B cell (primary cell): ENCODE measurements around the gene MCM3AP. TPM values are rescaled to one million over a fixed set of nuclear protein-coding genes. Genes with fewer than 3 reads are reported as not detected.

Experiments
- ATAC-seq: fragments of 200-7000 bp; cut with Tn5 transposase; one replicate; pipeline ENCODE4 v1.10.0; 2021; ENCODE audit warnings: low read depth, mild to moderate bottlenecking, moderate number of reproducible peaks, moderate library complexity
- CTCF ChIA-PET: fragments of 350-600 bp; sonication (Branson Sonifier 250); formaldehyde crosslinking; loops from one replicate; lab custom pipeline; 2021; ENCODE audit warnings: antibody characterized with exemption, inconsistent platforms; lab: Charles Lee
- POLR2A ChIA-PET: fragments of 350-600 bp; sonication (Branson Sonifier 250); formaldehyde crosslinking; loops from one replicate; lab custom pipeline; 2021; ENCODE audit warnings: antibody characterized with exemption; lab: Charles Lee
- DNase-seq: peaks from one replicate; pipeline ENCODE4 v3.0.0; 2013
- H2AFZ ChIP-seq: 2 replicates; pipeline ENCODE4 v1.6.1; 2012; ENCODE audit warnings: mild to moderate bottlenecking, low read depth, low read length; ENCODE audit not compliant: insufficient read depth, poor library complexity, severe bottlenecking
- H3K27ac ChIP-seq, 2 donors: 1 replicate in 1 of 2; 2 replicates in 1 of 2; pipeline ENCODE4 v1.5.1; 2012 to 2013; ENCODE audit warnings: low read length in 2 of 2, mild to moderate bottlenecking in 2 of 2, moderate library complexity in 1 of 2
- H3K27me3 ChIP-seq, 4 experiments: fragments of 200-600 bp in 1 of 4; sonication (generic) in 1 of 4; replicated peaks in 1 of 4; 1 replicate in 2 of 4; 2 replicates in 2 of 4; pipeline versions ENCODE4 v1.6.1 to v1.7.0; 2013 to 2016; ENCODE audit warnings: low read length in 3 of 4, mild to moderate bottlenecking in 2 of 4, mixed read lengths in 1 of 4, moderate library complexity in 1 of 4; ENCODE audit not compliant: insufficient read depth in 4 of 4, control insufficient read depth in 3 of 4; ENCODE audit errors: control extremely low read depth in 1 of 4
- H3K36me3 ChIP-seq, 2 experiments: replicated peaks in 1 of 2; 1 replicate in 1 of 2; 2 replicates in 1 of 2; pipeline versions ENCODE4 v1.6.1 to v1.7.1; 2013; ENCODE audit warnings: low read length in 1 of 2; ENCODE audit not compliant: insufficient read depth in 2 of 2, control insufficient read depth in 1 of 2; ENCODE audit errors: control extremely low read depth in 1 of 2, extremely low read depth in 1 of 2
- H3K4me1 ChIP-seq, 2 donors: fragments of 200-600 bp in 1 of 2; sonication (generic) in 1 of 2; 1 replicate in 1 of 2; 2 replicates in 1 of 2; pipeline versions ENCODE4 v1.5.1 to v1.6.1; 2013 to 2017; ENCODE audit warnings: low read length in 2 of 2; ENCODE audit not compliant: control insufficient read depth in 2 of 2, insufficient read depth in 2 of 2
- H3K4me2 ChIP-seq: replicated peaks from 2 replicates; pipeline ENCODE3; 2012; ENCODE audit warnings: mild to moderate bottlenecking, low read depth, low read length; ENCODE audit not compliant: poor library complexity, severe bottlenecking
- H3K4me3 ChIP-seq, 5 experiments: fragments of 200-600 bp in 1 of 5; sonication (generic) in 1 of 5; 1 replicate in 3 of 5; 2 replicates in 2 of 5; pipeline versions ENCODE4 v1.5.1 to v1.7.0; 2011 to 2016; ENCODE audit warnings: low read length in 4 of 5, mild to moderate bottlenecking in 4 of 5, low read depth in 2 of 5, control low read depth in 1 of 5, moderate library complexity in 1 of 5; ENCODE audit not compliant: insufficient read depth in 1 of 5; ENCODE audit errors: control extremely low read depth in 1 of 5, extremely low read depth in 1 of 5
- H3K79me2 ChIP-seq: fragments of 200-600 bp; sonication (generic); one replicate; pipeline ENCODE4 v1.6.0; 2016; ENCODE audit warnings: low read length; ENCODE audit not compliant: control insufficient read depth, insufficient read depth
- H3K9ac ChIP-seq: fragments of 200-600 bp; sonication (generic); 2 replicates; pipeline ENCODE4 v1.6.1; 2017; ENCODE audit warnings: mild to moderate bottlenecking, low read length, moderate library complexity
- H3K9me3 ChIP-seq, 3 donors: one replicate each; pipeline versions ENCODE4 v1.6.1 to v1.7.1; 2013; ENCODE audit warnings: low read length in 2 of 3; ENCODE audit not compliant: control insufficient read depth in 2 of 3, insufficient read depth in 1 of 3; ENCODE audit errors: control extremely low read depth in 1 of 3
- H4K20me1 ChIP-seq: 2 replicates; pipeline ENCODE4 v1.6.0; 2012; ENCODE audit warnings: mild to moderate bottlenecking, low read length; ENCODE audit not compliant: insufficient read depth, control insufficient read depth, poor library complexity, severe bottlenecking
- H3K27ac Mint-ChIP-seq: one replicate; pipeline ENCODE4 v1.8.0; 2021; ENCODE audit warnings: mixed read lengths
- H3K27me3 Mint-ChIP-seq: one replicate; pipeline ENCODE4 v1.8.0; 2021; ENCODE audit warnings: mixed read lengths
- H3K4me1 Mint-ChIP-seq: one replicate; pipeline ENCODE4 v1.8.0; 2021; ENCODE audit warnings: mixed read lengths
- H3K4me3 Mint-ChIP-seq: one replicate; pipeline ENCODE4 v1.8.0; 2021; ENCODE audit warnings: mixed read lengths
- H3K9me3 Mint-ChIP-seq: one replicate; pipeline ENCODE4 v1.8.0; 2022; ENCODE audit warnings: mixed read lengths; ENCODE audit not compliant: insufficient read depth
- EZH2 ChIP-seq: IDR thresholded peaks from 2 replicates; pipeline ENCODE4 v1.6.1; 2012; ENCODE audit warnings: borderline replicate concordance, low read depth, mild to moderate bottlenecking, moderate library complexity, low read length; ENCODE audit not compliant: insufficient read depth, poor library complexity, severe bottlenecking
- WGBS: methylation state at CpG from one replicate; pipeline ENCODE4 v1.1.5; 2013; ENCODE audit warnings: missing lambda C conversion rate; ENCODE audit not compliant: insufficient coverage; 5-methylcytosine and 5-hydroxymethylcytosine counted together
- intact Hi-C: fragments of 100-400 bp; cut with micrococcal nuclease; formaldehyde crosslinking; loops from one replicate; pipeline ENCODE4 v1.10.0; 2022
- polyA plus RNA-seq: library from polyadenylated mRNA; depleted of rRNA; stranded (reverse); fragments of >200 nt; gene quantifications from 2 replicates; pipeline ENCODE4 v1.2.3, GENCODE V29; 2012
- total RNA-seq, 2 donors: library from RNA; stranded (reverse); fragments of 120-200 nt in 1 of 2; gene quantifications; 1 replicate in 1 of 2; 2 replicates in 1 of 2; pipeline versions ENCODE4 v1.2.3 to v1.2.4, GENCODE V29; 2013 to 2022
- TF ChIP-seq, protein P1 (sequence below): fragments of 200-600 bp; IDR thresholded peaks from one replicate; pipeline ENCODE4 v1.8.0; 2022; ENCODE audit warnings: antibody characterized with exemption, mild to moderate bottlenecking

The MCM3AP gene
- total and polyA plus RNA-seq, 2 donors (not counting 1 experiment from before 2014, with no cell fraction given): 61.7 to 180 TPM

GRCh38 chr21:46244602-46245001, 40.8 kb downstream of the MCM3AP start:
- CTCF ChIA-PET: no interaction called here
- Histone ChIP-seq H3K4me2 (no peak overlapping the region), H3K36me3 (peaks cover 5 to 87% of the 10 kb centered on the region in 2 experiments), H3K27me3 (no peaks in the 10 kb centered on the region), H3K9ac (no peak overlapping the region), H2AFZ (no peak overlapping the region), H3K4me3 (no peak overlapping the region), H3K27ac (no peak overlapping the region), H3K79me2 (peaks cover 18% of the 10 kb centered on the region), H3K9me3 (no peaks in the 10 kb centered on the region), H4K20me1 (peaks cover 9% of the 10 kb centered on the region), H3K4me1 (no peaks in the 10 kb centered on the region)
- intact Hi-C loops: no loop called here
- H3K4me1 Mint-ChIP-seq: no peaks in the 10 kb centered on the region
- H3K4me3 Mint-ChIP-seq: no peak overlapping the region
- no peaks in the 10 kb centered on the region for H3K9me3 Mint-ChIP-seq
- no peak for DNase-seq
- TF ChIP-seq, protein P1, sequence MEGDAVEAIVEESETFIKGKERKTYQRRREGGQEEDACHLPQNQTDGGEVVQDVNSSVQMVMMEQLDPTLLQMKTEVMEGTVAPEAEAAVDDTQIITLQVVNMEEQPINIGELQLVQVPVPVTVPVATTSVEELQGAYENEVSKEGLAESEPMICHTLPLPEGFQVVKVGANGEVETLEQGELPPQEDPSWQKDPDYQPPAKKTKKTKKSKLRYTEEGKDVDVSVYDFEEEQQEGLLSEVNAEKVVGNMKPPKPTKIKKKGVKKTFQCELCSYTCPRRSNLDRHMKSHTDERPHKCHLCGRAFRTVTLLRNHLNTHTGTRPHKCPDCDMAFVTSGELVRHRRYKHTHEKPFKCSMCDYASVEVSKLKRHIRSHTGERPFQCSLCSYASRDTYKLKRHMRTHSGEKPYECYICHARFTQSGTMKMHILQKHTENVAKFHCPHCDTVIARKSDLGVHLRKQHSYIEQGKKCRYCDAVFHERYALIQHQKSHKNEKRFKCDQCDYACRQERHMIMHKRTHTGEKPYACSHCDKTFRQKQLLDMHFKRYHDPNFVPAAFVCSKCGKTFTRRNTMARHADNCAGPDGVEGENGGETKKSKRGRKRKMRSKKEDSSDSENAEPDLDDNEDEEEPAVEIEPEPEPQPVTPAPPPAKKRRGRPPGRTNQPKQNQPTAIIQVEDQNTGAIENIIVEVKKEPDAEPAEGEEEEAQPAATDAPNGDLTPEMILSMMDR: no peak
- no peak for TF ChIP-seq EZH2
- H3K27ac Mint-ChIP-seq: no peak overlapping the region
- no peaks in the 10 kb centered on the region for H3K27me3 Mint-ChIP-seq
- WGBS: 97% methylated on average over 8 of the region's 8 CpGs
- POLR2A ChIA-PET: no interaction called here
- no peak for ATAC-seq

DNA sequence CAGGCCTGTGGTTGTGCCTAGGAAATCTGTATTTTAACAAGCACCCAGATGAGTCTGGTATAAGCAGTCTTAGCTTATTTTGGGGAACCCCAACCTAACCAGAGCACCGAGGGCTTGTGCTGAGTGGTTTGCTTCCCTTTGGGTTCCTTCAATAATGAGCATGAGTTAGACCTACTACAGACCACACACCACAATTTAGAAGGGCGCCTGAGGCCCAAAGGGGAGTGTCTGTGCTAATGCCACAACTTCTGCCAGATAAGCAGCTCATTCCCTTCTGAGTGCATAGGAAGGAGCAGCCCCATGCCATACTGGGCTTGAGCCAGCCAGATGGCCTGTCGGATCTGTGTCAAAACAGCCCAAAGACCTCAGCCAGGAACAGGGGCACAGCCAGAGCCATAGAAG, 41.5 kb downstream of the MCM3AP start:
- Mint-ChIP-seq H3K27ac (no peak overlapping the region), H3K9me3 (no peaks in the 10 kb centered on the region), H3K27me3 (no peaks in the 10 kb centered on the region), H3K4me3 (no peak overlapping the region), H3K4me1 (no peaks in the 10 kb centered on the region)
- H3K4me3 ChIP-seq: no peak overlapping the region
- 90% methylated on average over 3 of the region's 3 CpGs for WGBS
- ATAC-seq: no peak
- H3K9me3 ChIP-seq: no peaks in the 10 kb centered on the region
- no peak overlapping the region for H3K4me2 ChIP-seq
- H4K20me1 ChIP-seq: peaks cover 9% of the 10 kb centered on the region
- no peak overlapping the region for H3K27ac ChIP-seq
- peaks cover 5 to 88% of the 10 kb centered on the region in 2 experiments for H3K36me3 ChIP-seq
- H3K79me2 ChIP-seq: peaks cover 18% of the 10 kb centered on the region
- ChIA-PET POLR2A (no interaction called here), CTCF (no interaction called here)
- TF ChIP-seq EZH2: no peak
- TF ChIP-seq, protein P1: no peak
- no peaks in the 10 kb centered on the region for H3K4me1 ChIP-seq
- no peak overlapping the region for H2AFZ ChIP-seq
- H3K9ac ChIP-seq: no peak overlapping the region
- H3K27me3 ChIP-seq: no peaks in the 10 kb centered on the region
- no peak for DNase-seq
- intact Hi-C loops: no loop called here
